Neutrophil (primary cell): Measurements from ENCODE around the gene UBE3C.

Source experiments
- H3K27ac ChIP-seq: fragments of 200-600 bp; sonication (generic); 2 replicates; pipeline ENCODE4 v1.5.1; 2016; ENCODE audit warnings: mild to moderate bottlenecking, moderate library complexity
- H3K27me3 ChIP-seq: fragments of 200-600 bp; sonication (generic); 2 replicates; pipeline ENCODE4 v1.6.0; 2016; ENCODE audit warnings: mild to moderate bottlenecking
- H3K36me3 ChIP-seq: fragments of 200-600 bp; sonication (generic); 2 replicates; pipeline ENCODE4 v1.5.1; 2017
- H3K4me1 ChIP-seq, 2 experiments: fragments of 200-600 bp in 1 of 2; sonication (generic) in 1 of 2; 1 replicate in 1 of 2; 2 replicates in 1 of 2; pipeline versions ENCODE4 v1.5.1 to v1.6.1; 2013 to 2016; ENCODE audit warnings: low read depth in 1 of 2, low read length in 1 of 2, mild to moderate bottlenecking in 1 of 2, moderate library complexity in 1 of 2; ENCODE audit not compliant: control insufficient read depth in 1 of 2, insufficient read depth in 1 of 2
- H3K4me3 ChIP-seq, 2 experiments: fragments of 200-600 bp in 1 of 2; sonication (generic) in 1 of 2; 1 replicate in 1 of 2; 2 replicates in 1 of 2; pipeline ENCODE4 v1.5.1; 2013 to 2016; ENCODE audit warnings: low read depth in 1 of 2, low read length in 1 of 2, mild to moderate bottlenecking in 1 of 2, moderate library complexity in 1 of 2
- H3K9me3 ChIP-seq: fragments of 200-600 bp; sonication (generic); 2 replicates; pipeline ENCODE4 v1.5.1; 2016
- TF ChIP-seq, protein P1 (sequence below): fragments of 200-600 bp; sonication (generic); IDR thresholded peaks from 2 replicates; pipeline ENCODE4 v1.5.1; 2016; ENCODE audit warnings: antibody characterized with exemption

Gene UBE3C

DNA sequence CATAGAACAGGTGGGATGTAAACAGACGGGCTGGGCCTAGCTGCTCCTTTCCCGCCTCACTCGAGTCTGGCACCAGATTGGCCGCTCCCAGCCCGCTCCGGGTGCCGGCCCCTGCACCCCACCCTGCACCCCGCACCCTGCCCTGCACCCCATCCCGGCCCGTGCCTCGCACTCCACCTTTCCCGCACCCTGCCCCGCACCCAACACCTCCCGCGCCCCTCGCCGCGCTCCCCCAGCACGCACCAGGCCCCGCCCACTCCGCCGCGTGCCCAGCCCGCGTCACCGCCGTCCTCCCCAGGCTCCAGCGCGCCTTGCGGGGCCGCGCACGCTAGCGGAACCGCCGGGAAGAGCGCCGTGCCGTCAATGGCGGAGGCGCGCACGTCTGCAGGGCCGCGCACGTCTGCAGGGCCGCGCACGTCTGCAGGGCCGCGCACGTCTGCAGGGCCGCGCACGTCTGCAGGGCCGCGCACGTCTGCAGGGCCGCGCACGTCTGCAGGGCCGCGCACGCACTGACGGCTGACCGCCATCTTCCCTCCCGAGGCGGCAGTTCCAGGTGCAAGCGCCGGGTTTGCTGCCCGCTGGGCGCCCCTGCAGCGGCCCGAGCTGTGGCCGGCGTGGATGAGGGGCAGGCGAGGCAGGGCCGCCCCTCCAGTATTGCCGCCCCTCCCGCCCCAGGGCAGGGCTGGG, at the start of gene UBE3C:
Gene UBE3C, plus strand, starts transcription at position 503 of the 687 bp plus-strand sequence. CDS start 347 bp downstream, outside the sequence.
- Histone ChIP-seq H3K4me1 (peaks cover 38 to 41% of the 10 kb centered on the region in 2 experiments), H3K27me3 (no peaks in the 10 kb centered on the region), H3K27ac (peak within 1 kb of the TSS; percentile 87), H3K36me3 (no peaks in the 10 kb centered on the region), H3K4me3 (peak within 1 kb of the TSS; percentile 65 to 88), H3K9me3 (no peaks in the 10 kb centered on the region)
- TF ChIP-seq, protein P1, sequence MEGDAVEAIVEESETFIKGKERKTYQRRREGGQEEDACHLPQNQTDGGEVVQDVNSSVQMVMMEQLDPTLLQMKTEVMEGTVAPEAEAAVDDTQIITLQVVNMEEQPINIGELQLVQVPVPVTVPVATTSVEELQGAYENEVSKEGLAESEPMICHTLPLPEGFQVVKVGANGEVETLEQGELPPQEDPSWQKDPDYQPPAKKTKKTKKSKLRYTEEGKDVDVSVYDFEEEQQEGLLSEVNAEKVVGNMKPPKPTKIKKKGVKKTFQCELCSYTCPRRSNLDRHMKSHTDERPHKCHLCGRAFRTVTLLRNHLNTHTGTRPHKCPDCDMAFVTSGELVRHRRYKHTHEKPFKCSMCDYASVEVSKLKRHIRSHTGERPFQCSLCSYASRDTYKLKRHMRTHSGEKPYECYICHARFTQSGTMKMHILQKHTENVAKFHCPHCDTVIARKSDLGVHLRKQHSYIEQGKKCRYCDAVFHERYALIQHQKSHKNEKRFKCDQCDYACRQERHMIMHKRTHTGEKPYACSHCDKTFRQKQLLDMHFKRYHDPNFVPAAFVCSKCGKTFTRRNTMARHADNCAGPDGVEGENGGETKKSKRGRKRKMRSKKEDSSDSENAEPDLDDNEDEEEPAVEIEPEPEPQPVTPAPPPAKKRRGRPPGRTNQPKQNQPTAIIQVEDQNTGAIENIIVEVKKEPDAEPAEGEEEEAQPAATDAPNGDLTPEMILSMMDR, result peak; percentile 64

DNA sequence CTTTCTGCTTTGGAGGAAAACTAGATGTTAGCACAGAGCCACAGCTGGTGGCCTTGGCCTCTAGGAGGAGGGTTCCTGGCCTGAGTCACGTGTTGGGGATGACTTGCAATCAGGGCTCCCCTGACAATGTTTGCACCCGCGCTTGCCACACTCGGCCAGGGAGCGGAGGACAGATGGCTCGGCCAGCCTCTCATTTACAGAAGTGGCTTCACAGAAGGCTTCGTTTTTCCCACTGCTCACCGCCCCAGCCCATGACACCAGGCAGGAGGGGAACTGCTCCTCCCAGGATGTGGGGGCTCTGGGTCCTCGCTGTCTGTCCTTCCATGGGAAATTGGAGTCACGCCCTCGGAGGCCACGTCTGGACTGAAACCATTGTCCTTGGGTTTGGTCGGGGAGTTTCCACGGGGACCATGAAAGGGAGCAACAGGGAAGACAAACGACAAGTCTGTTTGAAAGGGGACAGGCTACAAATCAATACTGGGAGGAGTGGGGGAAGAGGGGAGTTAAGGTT, 49.6 kb upstream of the UBE3C start:
- TF ChIP-seq, protein P1, result no peak
- Histone ChIP-seq H3K4me3 (no peak overlapping the region), H3K27me3 (peaks cover 57% of the 10 kb centered on the region), H3K36me3 (no peaks in the 10 kb centered on the region), H3K9me3 (peaks cover 8% of the 10 kb centered on the region), H3K27ac (no peak overlapping the region), H3K4me1 (no peaks in the 10 kb centered on the region)

DNA sequence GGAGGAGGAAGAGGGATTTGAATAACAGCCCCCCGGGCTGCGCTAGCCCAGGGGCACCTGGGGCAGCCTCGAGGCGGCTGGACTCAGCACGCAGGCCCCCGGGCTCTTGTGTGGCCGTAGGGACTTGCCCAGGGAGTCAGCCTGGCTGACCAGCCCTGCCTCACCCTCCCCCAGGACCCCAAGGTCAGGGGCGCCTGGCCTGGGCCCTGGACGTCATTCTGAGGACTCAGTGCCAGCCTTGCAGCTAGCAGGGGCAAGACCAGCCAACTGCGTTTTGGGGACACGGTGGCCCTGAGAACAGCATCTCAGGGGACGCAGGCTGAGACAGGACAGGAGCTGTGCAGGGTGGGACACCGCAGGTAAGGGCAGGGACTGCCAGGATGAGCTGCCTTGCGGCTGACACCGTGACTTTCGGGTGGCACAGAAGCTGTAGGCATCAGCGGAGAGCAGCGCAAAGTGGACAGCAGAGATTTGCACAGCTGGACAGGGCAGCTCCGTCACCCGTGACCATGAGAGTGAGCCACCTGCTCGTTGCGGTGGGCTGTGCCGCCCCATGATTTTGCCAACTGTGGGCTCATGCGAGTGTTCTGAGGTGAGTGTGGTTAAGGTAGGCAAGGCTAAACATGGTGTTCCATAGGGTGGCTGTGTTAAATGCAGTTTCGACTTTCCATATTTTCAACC, 48.1 kb upstream of the UBE3C start:
- H3K9me3 ChIP-seq, result no peaks in the 10 kb centered on the region
- H3K27me3 ChIP-seq, result peaks cover 60% of the 10 kb centered on the region
- no peak overlapping the region for H3K4me3 ChIP-seq
- no peaks in the 10 kb centered on the region for H3K4me1 ChIP-seq
- H3K36me3 ChIP-seq, result no peaks in the 10 kb centered on the region
- H3K27ac ChIP-seq, result no peak overlapping the region
- TF ChIP-seq, protein P1, result no peak

DNA sequence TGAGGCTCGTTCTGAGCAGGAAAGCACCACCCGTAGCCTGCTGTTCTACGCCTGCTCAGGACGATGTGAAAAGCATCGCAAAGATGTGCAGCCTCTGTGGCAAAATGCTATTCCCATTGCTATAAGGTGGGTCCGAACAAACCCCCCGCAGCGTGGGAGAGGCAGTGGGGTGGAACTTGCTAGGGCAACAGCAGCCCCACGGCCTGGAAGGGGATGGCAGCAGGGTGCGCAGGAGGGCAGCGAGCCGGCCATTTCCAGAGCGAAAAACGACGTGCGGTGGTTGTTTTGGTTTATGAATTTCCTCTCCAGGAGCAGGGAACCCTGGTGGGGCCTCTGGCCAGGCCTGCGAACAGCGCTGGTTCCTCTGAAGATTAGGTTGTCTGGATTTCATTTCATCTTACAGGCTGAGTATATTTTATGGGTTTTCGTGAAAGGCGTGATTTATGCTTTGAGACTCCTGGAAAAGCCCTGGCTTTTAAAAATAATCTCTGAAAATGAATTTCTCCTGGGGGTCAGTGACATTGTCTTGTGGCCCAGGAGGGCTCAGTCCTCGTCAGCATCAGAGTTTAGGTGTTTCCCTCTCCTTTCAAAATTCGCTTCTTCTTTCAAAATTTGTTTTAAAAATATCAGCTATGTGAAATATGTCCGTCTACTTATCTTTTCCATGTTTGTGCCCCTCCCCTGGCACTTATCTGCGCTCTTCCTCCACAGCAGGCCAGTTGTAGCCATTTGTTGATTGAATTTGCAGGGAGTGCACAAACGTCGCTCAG, 42.3 kb upstream of the UBE3C start:
- Histone ChIP-seq H3K4me1 (no peaks in the 10 kb centered on the region), H3K36me3 (no peaks in the 10 kb centered on the region), H3K9me3 (no peaks in the 10 kb centered on the region), H3K4me3 (no peak overlapping the region), H3K27ac (no peak overlapping the region), H3K27me3 (peaks cover 53% of the 10 kb centered on the region)
- TF ChIP-seq, protein P1, result no peak

DNA sequence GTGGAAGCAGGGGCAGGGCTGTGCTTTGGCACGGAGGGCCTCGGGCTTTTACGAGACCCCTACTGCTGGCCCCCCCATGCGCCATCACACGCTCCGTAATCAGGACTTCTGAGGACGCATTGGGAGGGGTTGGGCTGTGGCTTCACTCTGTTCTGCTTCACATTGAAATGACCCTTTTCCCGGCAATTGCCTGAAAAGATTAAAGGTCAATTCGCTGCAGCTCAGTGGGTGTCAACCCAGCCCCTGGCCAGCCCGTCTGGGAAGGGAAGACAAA, 41.7 kb upstream of the UBE3C start:
- peaks cover 49% of the 10 kb centered on the region for H3K27me3 ChIP-seq
- H3K36me3 ChIP-seq, result no peaks in the 10 kb centered on the region
- no peak overlapping the region for H3K27ac ChIP-seq
- TF ChIP-seq, protein P1, result no peak
- no peaks in the 10 kb centered on the region for H3K9me3 ChIP-seq
- no peaks in the 10 kb centered on the region for H3K4me1 ChIP-seq
- H3K4me3 ChIP-seq, result no peak overlapping the region
